ENCODE results near the gene SNURF. TPM values are rescaled to one million over a fixed set of nuclear protein-coding genes. Genes with fewer than 3 reads are reported as not detected.

Gene SNURF
- total and polyA plus RNA-seq, 9 of the 15 experiments (the other 6 are each of a cell fraction or from before 2014, with no cell fraction given) = 0.35 to 0.83 TPM; not detected in 7

DNA sequence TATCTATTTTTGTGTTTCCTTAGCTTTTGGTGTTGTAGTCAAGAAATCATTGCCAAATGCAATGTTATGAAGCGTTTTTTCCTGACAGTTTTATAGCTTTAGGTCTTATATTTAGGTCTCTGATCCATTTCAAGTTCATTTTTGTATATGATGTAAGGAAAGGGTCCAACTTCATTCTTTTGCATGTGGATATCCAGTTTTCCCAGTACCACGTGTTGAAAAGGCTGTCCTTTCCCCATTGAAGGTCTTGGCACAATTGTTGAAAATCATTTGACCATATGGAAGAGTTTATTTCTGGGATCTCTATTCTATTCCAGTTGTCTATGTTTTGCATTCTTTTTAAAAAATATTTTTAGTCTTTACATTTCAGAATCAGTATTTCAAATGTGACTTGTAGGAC is 14.6 kb upstream of the SNURF start:
- Histone ChIP-seq H3K9ac (ENCODE audit: insufficient read depth in 1 of 2, low read depth in 2 of 2, low read length in 2 of 2) (no peak overlapping the region), H3K9me1 (ENCODE audit: control insufficient read depth, insufficient read depth, low read length) (no peaks in the 10 kb centered on the region), H3K4me3 (no peak overlapping the region), H3K36me3 (ENCODE audit: control insufficient read depth, insufficient read depth, low read length) (no peaks in the 10 kb centered on the region), H3K4me2 (ENCODE audit: insufficient read depth, low read length) (no peak overlapping the region), H3K4me1 (replicated peaks in 1 of 2; ENCODE audit: control insufficient read depth in 2 of 2, insufficient read depth in 2 of 2, low read length in 2 of 2) (no peaks in the 10 kb centered on the region), H2AFZ (ENCODE audit: low read depth, low read length) (no peak overlapping the region), H3K9me3 (replicated peaks; ENCODE audit: control insufficient read depth, insufficient read depth, low read depth, low read length) (no peaks in the 10 kb centered on the region; the same call in 1 of the 2 replicates), H3K27ac (ENCODE audit: extremely low read depth, low read depth, low read length) (no peak overlapping the region), H4K20me1 (replicated peaks; ENCODE audit: control insufficient read depth, insufficient read depth, low read length) (no peaks in the 10 kb centered on the region), H3K79me2 (ENCODE audit: control insufficient read depth, insufficient read depth, low read length) (no peaks in the 10 kb centered on the region), H3K27me3 (ENCODE audit: control insufficient read depth in 2 of 2, insufficient read depth in 2 of 2, low read length in 2 of 2) (no peaks in the 10 kb centered on the region)
- intact Hi-C loops (cut with micrococcal nuclease) (no loop called here), in situ Hi-C loops (cut with MboI) (no loop called here)
- ChIA-PET POLR2A (no interaction called here), CTCF (ENCODE audit: low intra/inter-chr PET ratio) (no interaction called here)
- no TSS peak for BruUV-seq (replicated peaks)
- FAIRE-seq (no peak), DNase-seq (ENCODE audit: extremely low read depth in 1 of 4, low spot score in 3 of 4) (no peak), ATAC-seq (no peak)
- TF ChIP-seq KDM2B (CRISPR knock-in tag; IDR thresholded peaks at IDR 0.05) = no peak
- WGBS (ENCODE audit: insufficient coverage, low coverage, missing lambda C conversion rate) = 0% methylated on average over 2 of the region's 2 CpGs

DNA sequence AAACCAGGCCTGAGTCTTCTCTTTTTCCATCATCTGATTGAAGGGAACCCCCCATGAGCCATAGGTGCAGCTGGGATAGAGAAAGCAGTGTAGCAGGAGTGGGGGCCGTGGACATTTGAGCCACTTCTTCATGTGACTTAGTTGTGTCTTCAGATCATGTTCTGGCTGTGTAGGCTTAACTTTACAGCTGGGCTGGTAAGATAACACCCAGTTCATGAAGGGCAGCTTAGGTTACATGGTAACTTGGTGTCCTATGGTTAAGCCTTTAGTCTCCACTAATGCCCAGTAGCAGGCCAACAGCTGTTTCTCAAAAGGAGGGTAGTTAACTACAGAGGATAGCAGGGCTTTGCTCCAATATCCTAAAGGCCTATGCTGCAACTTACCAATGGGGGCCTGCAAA is 11.4 kb upstream of the SNURF start:
- Histone ChIP-seq H3K9me3 (replicated peaks; ENCODE audit: control insufficient read depth, insufficient read depth, low read depth, low read length) (no peaks in the 10 kb centered on the region; the same call in 1 of the 2 replicates), H4K20me1 (replicated peaks; ENCODE audit: control insufficient read depth, insufficient read depth, low read length) (no peaks in the 10 kb centered on the region), H3K9ac (ENCODE audit: insufficient read depth in 1 of 2, low read depth in 2 of 2, low read length in 2 of 2) (no peak overlapping the region), H2AFZ (ENCODE audit: low read depth, low read length) (no peak overlapping the region), H3K9me1 (ENCODE audit: control insufficient read depth, insufficient read depth, low read length) (no peaks in the 10 kb centered on the region), H3K4me2 (ENCODE audit: insufficient read depth, low read length) (no peak overlapping the region), H3K27ac (ENCODE audit: extremely low read depth, low read depth, low read length) (no peak overlapping the region), H3K4me1 (replicated peaks in 1 of 2; ENCODE audit: control insufficient read depth in 2 of 2, insufficient read depth in 2 of 2, low read length in 2 of 2) (no peaks in the 10 kb centered on the region), H3K36me3 (ENCODE audit: control insufficient read depth, insufficient read depth, low read length) (no peaks in the 10 kb centered on the region), H3K4me3 (no peak overlapping the region), H3K27me3 (ENCODE audit: control insufficient read depth in 2 of 2, insufficient read depth in 2 of 2, low read length in 2 of 2) (no peaks in the 10 kb centered on the region), H3K79me2 (ENCODE audit: control insufficient read depth, insufficient read depth, low read length) (no peaks in the 10 kb centered on the region)
- no peak for DNase-seq (ENCODE audit: extremely low read depth in 1 of 4, low spot score in 3 of 4)
- POLR2A ChIA-PET = no interaction called here
- TF ChIP-seq ZNF316 (IDR thresholded peaks at IDR 0.05) = no peak
- TF ChIP-seq TCF7 (IDR thresholded peaks at IDR 0.05; ENCODE audit: borderline replicate concordance) = no peak
- TF ChIP-seq, protein P1, sequence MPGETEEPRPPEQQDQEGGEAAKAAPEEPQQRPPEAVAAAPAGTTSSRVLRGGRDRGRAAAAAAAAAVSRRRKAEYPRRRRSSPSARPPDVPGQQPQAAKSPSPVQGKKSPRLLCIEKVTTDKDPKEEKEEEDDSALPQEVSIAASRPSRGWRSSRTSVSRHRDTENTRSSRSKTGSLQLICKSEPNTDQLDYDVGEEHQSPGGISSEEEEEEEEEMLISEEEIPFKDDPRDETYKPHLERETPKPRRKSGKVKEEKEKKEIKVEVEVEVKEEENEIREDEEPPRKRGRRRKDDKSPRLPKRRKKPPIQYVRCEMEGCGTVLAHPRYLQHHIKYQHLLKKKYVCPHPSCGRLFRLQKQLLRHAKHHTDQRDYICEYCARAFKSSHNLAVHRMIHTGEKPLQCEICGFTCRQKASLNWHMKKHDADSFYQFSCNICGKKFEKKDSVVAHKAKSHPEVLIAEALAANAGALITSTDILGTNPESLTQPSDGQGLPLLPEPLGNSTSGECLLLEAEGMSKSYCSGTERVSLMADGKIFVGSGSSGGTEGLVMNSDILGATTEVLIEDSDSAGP (CRISPR knock-in tag; IDR thresholded peaks at IDR 0.05) = no peak
- no peak for TF ChIP-seq BRD4 (IDR thresholded peaks at IDR 0.05)
- TF ChIP-seq, protein P2, sequence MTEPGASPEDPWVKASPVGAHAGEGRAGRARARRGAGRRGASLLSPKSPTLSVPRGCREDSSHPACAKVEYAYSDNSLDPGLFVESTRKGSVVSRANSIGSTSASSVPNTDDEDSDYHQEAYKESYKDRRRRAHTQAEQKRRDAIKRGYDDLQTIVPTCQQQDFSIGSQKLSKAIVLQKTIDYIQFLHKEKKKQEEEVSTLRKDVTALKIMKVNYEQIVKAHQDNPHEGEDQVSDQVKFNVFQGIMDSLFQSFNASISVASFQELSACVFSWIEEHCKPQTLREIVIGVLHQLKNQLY (CRISPR knock-in tag; conservative IDR thresholded peaks at IDR 0.05) = no peak
- TF ChIP-seq C11orf30 (IDR thresholded peaks at IDR 0.05; ENCODE audit: low read depth) = no peak
- TF ChIP-seq HSF4 (CRISPR knock-in tag; IDR thresholded peaks at IDR 0.05; ENCODE audit: borderline replicate concordance) = no peak
- no peak for FAIRE-seq
- no peak for ATAC-seq
- BruUV-seq (replicated peaks) = no TSS peak
- in situ Hi-C loops (cut with MboI) = no loop called here
- CTCF ChIA-PET (ENCODE audit: low intra/inter-chr PET ratio) = no interaction called here
- 0% methylated on average over 1 of the region's 1 CpG for WGBS (ENCODE audit: insufficient coverage, low coverage, missing lambda C conversion rate)
- intact Hi-C loops (cut with micrococcal nuclease) = no loop called here

Measured in K562 (cell line).